DMS79 treated with DMSO at 0.1 percent for 48 hours (cell line): ENCODE data around the gene CEP170B.
"Not testable (repeated sequence)": the region's sequence is repeated elsewhere in the genome, so short reads cannot be mapped to it uniquely, and the experiment has no call there.

Source experiments
- DNase-seq: peaks from one replicate; lab custom pipeline; 2025; lab: John Stamatoyannopoulos, UW

CEP170B gene

GRCh38 chr14:104879983-104880565 lies 15.0 kb downstream of the CEP170B start:
- DNase-seq: no peak

GRCh38 chr14:104880584-104881210 lies 15.6 kb downstream of the CEP170B start:
- DNase-seq: no peak

- DNase-seq: peak; percentile 80
Observed at GRCh38 chr14:104881369-104881979, 16.4 kb downstream of the CEP170B start.

- DNase-seq: no peak
Observed at GRCh38 chr14:104882325-104882973, 17.4 kb downstream of the CEP170B start.

- no peak for DNase-seq
Observed at GRCh38 chr14:104882991-104883660, 18.1 kb downstream of the CEP170B start.

GRCh38 chr14:104883681-104884361 lies 18.8 kb downstream of the CEP170B start:
- DNase-seq: no peak

GRCh38 chr14:104884381-104884780 lies 19.3 kb downstream of the CEP170B start:
- not testable (repeated sequence) for DNase-seq

- no peak for DNase-seq
Observed at GRCh38 chr14:104885031-104885972, 20.2 kb downstream of the CEP170B start.

GRCh38 chr14:104885973-104886689 lies 21.1 kb downstream of the CEP170B start:
- no peak for DNase-seq

- no peak for DNase-seq
Observed at GRCh38 chr14:104886690-104887622, 21.9 kb downstream of the CEP170B start.

GRCh38 chr14:104887623-104888488 lies 22.8 kb downstream of the CEP170B start:
- no peak for DNase-seq

- no peak for DNase-seq
Observed at GRCh38 chr14:104888489-104889374, 23.7 kb downstream of the CEP170B start.

GRCh38 chr14:104889375-104889757 lies 24.3 kb downstream of the CEP170B start:
- DNase-seq: no peak

GRCh38 chr14:104890292-104890691 lies 25.2 kb downstream of the CEP170B start:
- not testable (repeated sequence) for DNase-seq

GRCh38 chr14:104891121-104891551 lies 26.1 kb downstream of the CEP170B start:
- DNase-seq: no peak

GRCh38 chr14:104891664-104892530 lies 26.8 kb downstream of the CEP170B start:
- no peak for DNase-seq
